ENCODE data around the gene NSMCE4A.

DNA sequence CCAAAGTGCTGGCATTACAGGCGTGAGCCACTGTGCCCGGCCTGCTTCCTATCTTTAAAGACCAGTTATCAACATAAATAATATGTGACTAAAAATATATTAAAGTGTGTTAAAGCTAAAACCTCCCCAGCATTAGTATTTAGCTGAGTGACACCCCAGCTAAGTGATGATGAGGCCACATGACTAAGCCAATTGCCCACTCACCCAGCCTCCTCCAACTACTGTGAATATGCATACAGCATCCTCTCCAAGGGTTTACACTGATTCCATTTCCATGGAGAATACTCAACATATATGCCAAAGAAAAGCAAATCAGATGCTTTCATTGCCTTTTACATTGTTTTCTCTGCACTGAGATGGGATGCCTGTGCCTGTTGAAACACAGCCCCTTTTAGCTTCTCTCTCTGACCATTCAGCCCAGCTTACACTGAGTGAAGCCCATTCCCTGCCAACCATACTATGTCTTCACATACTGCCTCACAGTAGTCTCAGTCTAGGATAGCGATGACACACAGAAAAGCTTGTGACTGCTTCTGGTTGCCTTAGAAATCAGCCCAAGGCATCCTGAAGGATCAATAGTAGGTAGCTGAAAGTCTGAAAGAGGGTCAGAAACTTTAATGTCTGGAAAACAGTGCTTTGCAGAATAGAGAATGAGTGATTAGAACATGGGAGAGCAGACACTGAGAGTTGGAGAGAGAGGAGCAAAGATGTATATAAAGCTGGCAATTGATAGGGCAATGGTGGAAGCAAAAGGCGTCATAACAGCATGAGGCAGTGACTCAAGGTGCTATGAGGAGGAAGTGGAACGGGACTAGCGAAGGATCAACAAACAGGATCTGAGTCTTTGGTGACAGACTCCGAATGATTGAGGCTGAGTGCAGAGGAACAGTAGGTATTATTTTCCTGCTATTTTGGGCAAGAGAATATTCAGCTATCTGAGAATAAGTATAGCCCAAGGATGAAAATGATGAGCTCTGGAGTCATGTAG is 27.4 kb downstream of the NSMCE4A start:
- TF ChIP-seq POLR2AphosphoS5 (IDR thresholded peaks at IDR 0.05; ENCODE audit: low read depth, low read length) (no peak), POLR2A (IDR thresholded peaks at IDR 0.05; ENCODE audit: low read depth, low read length) (no peak), TAF1 (IDR thresholded peaks at IDR 0.05; ENCODE audit: borderline replicate concordance, low read depth, low read length) (no peak)
